LNCaP clone FGC (cell line): ENCODE measurements around the gene ARRB2.

Experiments
- DNase-seq: peaks from one replicate; pipeline ENCODE4 v3.0.0-alpha.2; 2011; ENCODE audit warnings: low read depth
- H3K4me3 ChIP-seq: 2 replicates; pipeline ENCODE4 v1.5.1; 2011; ENCODE audit warnings: mild to moderate bottlenecking, low read depth, low read length, control low read depth
- TF ChIP-seq, protein P1 (sequence below): IDR thresholded peaks from 2 replicates; pipeline ENCODE4 v1.5.1; 2012; ENCODE audit warnings: mild to moderate bottlenecking; ENCODE audit not compliant: control insufficient read depth, insufficient read depth; ENCODE audit errors: extremely low read depth

ARRB2 gene

GRCh38 chr17:4739122-4740024 is 28.9 kb downstream of the ARRB2 start, which contains the start of the genes CXCL16 and ZMYND15:
TSS of gene CXCL16 (minus strand) at chr17:4739928. CDS start at chr17:4739339, 589 bp downstream.
TSS of gene ZMYND15 (plus strand) at chr17:4739833. CDS start at chr17:4740549, 716 bp downstream.
- DNase-seq: no peak
- TF ChIP-seq, protein P1, sequence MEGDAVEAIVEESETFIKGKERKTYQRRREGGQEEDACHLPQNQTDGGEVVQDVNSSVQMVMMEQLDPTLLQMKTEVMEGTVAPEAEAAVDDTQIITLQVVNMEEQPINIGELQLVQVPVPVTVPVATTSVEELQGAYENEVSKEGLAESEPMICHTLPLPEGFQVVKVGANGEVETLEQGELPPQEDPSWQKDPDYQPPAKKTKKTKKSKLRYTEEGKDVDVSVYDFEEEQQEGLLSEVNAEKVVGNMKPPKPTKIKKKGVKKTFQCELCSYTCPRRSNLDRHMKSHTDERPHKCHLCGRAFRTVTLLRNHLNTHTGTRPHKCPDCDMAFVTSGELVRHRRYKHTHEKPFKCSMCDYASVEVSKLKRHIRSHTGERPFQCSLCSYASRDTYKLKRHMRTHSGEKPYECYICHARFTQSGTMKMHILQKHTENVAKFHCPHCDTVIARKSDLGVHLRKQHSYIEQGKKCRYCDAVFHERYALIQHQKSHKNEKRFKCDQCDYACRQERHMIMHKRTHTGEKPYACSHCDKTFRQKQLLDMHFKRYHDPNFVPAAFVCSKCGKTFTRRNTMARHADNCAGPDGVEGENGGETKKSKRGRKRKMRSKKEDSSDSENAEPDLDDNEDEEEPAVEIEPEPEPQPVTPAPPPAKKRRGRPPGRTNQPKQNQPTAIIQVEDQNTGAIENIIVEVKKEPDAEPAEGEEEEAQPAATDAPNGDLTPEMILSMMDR: no peak
- H3K4me3 ChIP-seq: peak within 1 kb of the TSS; percentile 73

GRCh38 chr17:4740025-4740351 is 29.6 kb downstream of the ARRB2 start:
- TF ChIP-seq, protein P1: no peak
- no peak for DNase-seq
- peak overlapping the region; percentile 73 for H3K4me3 ChIP-seq

DNA sequence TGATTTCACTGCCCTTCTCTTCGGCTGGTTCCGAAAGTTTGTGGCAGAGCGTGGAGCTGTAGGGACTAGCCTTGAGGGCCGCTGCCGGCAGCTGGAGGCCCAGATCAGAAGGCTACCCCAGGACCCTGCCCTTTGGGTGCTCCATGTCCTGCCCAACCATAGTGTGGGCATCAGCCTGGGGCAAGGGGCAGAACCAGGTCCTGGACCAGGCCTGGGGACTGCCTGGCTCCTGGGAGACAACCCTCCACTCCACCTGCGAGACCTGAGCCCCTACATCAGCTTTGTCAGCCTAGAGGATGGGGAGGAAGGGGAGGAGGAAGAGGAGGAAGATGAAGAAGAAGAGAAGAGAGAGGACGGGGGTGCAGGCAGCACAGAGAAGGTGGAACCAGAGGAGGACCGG is 30.2 kb downstream of the ARRB2 start:
- TF ChIP-seq, protein P1: no peak
- DNase-seq: no peak
- H3K4me3 ChIP-seq: no peak overlapping the region

GRCh38 chr17:4741544-4741943 is 31.1 kb downstream of the ARRB2 start:
- no peak for DNase-seq
- no peak overlapping the region for H3K4me3 ChIP-seq
- TF ChIP-seq, protein P1: no peak

GRCh38 chr17:4742133-4742532 is 31.7 kb downstream of the ARRB2 start:
- TF ChIP-seq, protein P1: no peak
- H3K4me3 ChIP-seq: no peak overlapping the region
- no peak for DNase-seq

- TF ChIP-seq, protein P1: no peak
- peak; percentile 66 for DNase-seq
These were observed 32.2 kb downstream of the ARRB2 start for GRCh38 chr17:4742629-4743028.

More at GRCh38 chr17:4742629-4743028, 32.2 kb downstream of the ARRB2 start:
- no peak overlapping the region for H3K4me3 ChIP-seq
